Parathyroid adenoma (tissue), 2 donors: Measurements from ENCODE around the gene SMOC2.

Experiments
- H2AFZ ChIP-seq: fragments of 300-600 bp; sonication (generic); one replicate; pipeline ENCODE4 v1.7.0; 2017; ENCODE audit warnings: antibody characterized with exemption, mild to moderate bottlenecking
- H3K27ac ChIP-seq: fragments of 300-600 bp; sonication (generic); one replicate; pipeline ENCODE4 v1.7.0; 2017
- H3K27me3 ChIP-seq: fragments of 300-600 bp; sonication (generic); one replicate; pipeline ENCODE4 v1.7.0; 2017; ENCODE audit warnings: low read length; ENCODE audit not compliant: control insufficient read depth, insufficient read depth
- H3K36me3 ChIP-seq: fragments of 300-600 bp; sonication (generic); one replicate; pipeline ENCODE4 v1.7.0; 2017; ENCODE audit warnings: low read length; ENCODE audit not compliant: control insufficient read depth, insufficient read depth
- H3K4me1 ChIP-seq: fragments of 300-600 bp; sonication (generic); one replicate; pipeline ENCODE4 v1.7.0; 2017; ENCODE audit warnings: control low read depth
- H3K4me2 ChIP-seq: fragments of 300-600 bp; sonication (generic); one replicate; pipeline ENCODE4 v1.7.0; 2017; ENCODE audit warnings: low read length
- H3K4me3 ChIP-seq: fragments of 300-600 bp; sonication (generic); one replicate; pipeline ENCODE4 v1.7.0; 2017; ENCODE audit warnings: low read depth, low read length
- H3K79me2 ChIP-seq: fragments of 300-600 bp; sonication (generic); one replicate; pipeline ENCODE4 v1.7.0; 2017; ENCODE audit warnings: control low read depth
- H3K9ac ChIP-seq: fragments of 300-600 bp; sonication (generic); one replicate; pipeline ENCODE4 v1.7.0; 2017; ENCODE audit warnings: mild to moderate bottlenecking
- H3K9me3 ChIP-seq: fragments of 300-600 bp; sonication (generic); one replicate; pipeline ENCODE4 v1.7.0; 2017; ENCODE audit warnings: low read length; ENCODE audit not compliant: control insufficient read depth
- CTCF ChIP-seq: fragments of 300-600 bp; sonication (generic); IDR thresholded peaks from one replicate; pipeline ENCODE4 v1.7.0; 2017; ENCODE audit warnings: antibody characterized with exemption, mild to moderate bottlenecking
- donor health status: primary hyperparathyroidism.

SMOC2 gene

DNA sequence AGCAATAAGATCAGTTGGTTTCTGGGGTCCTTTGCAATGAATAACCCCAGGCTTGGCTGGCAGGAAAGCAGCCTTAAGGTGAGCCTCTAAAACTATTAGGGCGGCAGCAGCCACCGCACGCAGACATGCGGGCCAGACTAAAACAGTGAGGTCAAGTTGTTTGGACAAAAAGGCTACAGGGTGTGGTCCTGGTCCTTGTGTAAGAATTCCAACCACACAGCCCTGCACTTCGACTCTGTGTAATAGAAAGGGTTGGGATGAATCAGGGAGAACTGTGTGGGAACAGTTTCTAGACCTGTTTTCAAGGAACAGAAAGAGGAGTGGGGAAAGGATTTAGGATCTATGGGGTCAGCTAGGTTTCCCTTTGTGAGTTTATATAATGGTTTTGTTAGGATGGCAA, 237.6 kb downstream of the SMOC2 start:
- Histone ChIP-seq H3K79me2 (no peaks in the 10 kb centered on the region), H3K9me3 (no peaks in the 10 kb centered on the region), H3K9ac (no peak overlapping the region), H3K4me1 (no peaks in the 10 kb centered on the region), H3K27me3 (no peaks in the 10 kb centered on the region), H3K27ac (no peak overlapping the region), H3K36me3 (no peaks in the 10 kb centered on the region), H3K4me2 (no peak overlapping the region), H2AFZ (no peak overlapping the region), H3K4me3 (no peak overlapping the region)
- no peak for TF ChIP-seq CTCF

- Histone ChIP-seq H3K9ac (no peak overlapping the region), H2AFZ (no peak overlapping the region), H3K79me2 (no peaks in the 10 kb centered on the region), H3K27me3 (no peaks in the 10 kb centered on the region), H3K4me2 (no peak overlapping the region), H3K9me3 (no peaks in the 10 kb centered on the region), H3K4me1 (no peaks in the 10 kb centered on the region), H3K27ac (no peak overlapping the region), H3K4me3 (no peak overlapping the region), H3K36me3 (no peaks in the 10 kb centered on the region)
- no peak for TF ChIP-seq CTCF
Measured at GRCh38 chr6:168681748-168682147, 240.8 kb downstream of the SMOC2 start.

DNA sequence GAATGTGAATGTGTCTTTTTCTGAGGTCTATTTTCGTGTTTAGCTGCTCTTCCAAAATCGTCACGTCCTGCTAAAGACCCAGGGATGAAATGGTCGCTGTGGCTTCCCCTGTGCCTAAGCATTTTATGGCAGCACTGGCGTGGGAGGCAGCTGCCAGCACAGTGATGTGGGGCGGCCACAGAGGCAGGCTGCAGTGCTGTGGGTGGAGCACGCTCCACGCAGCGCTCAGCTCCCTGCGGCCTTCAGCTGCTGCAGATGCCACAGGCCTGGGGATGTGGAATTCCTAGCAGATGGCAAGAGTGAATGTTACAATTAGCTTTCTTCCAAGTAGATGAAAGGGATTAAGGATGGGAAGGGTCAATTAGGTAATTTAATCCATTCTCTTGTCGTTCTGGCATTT, 242.6 kb downstream of the SMOC2 start:
- Histone ChIP-seq H3K4me2 (no peak overlapping the region), H3K27ac (no peak overlapping the region), H3K4me3 (no peak overlapping the region), H3K4me1 (no peaks in the 10 kb centered on the region), H3K79me2 (no peaks in the 10 kb centered on the region), H2AFZ (no peak overlapping the region), H3K36me3 (no peaks in the 10 kb centered on the region), H3K9ac (no peak overlapping the region), H3K9me3 (no peaks in the 10 kb centered on the region), H3K27me3 (no peaks in the 10 kb centered on the region)
- TF ChIP-seq CTCF: no peak

GRCh38 chr6:168684471-168684870, 243.5 kb downstream of the SMOC2 start:
- Histone ChIP-seq H3K9ac (no peak overlapping the region), H3K4me1 (no peaks in the 10 kb centered on the region), H3K4me2 (no peak overlapping the region), H3K9me3 (no peaks in the 10 kb centered on the region), H3K27ac (no peak overlapping the region), H3K36me3 (no peaks in the 10 kb centered on the region), H3K4me3 (no peak overlapping the region), H3K79me2 (no peaks in the 10 kb centered on the region), H3K27me3 (no peaks in the 10 kb centered on the region), H2AFZ (no peak overlapping the region)
- no peak for TF ChIP-seq CTCF

DNA sequence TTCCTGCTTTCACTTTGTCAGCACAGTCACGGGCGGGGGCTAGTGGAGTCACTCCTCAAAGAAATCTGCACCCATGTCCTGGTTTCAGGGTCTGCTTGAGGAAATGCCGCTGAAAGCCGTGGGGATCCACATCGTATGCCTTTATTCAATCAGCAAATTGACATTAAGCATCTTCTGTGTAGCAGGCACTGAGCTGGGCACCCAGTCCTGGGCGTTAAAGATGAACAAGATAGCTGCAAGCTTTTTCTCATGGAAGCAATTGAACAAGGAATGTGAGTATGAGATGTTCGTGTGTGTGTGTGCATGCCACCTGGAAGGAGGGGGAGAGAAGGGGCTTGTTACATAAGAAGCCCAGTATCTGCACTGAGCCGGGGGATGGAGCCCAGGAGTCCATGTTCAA, 243.9 kb downstream of the SMOC2 start:
- Histone ChIP-seq H3K4me1 (no peaks in the 10 kb centered on the region), H3K9me3 (no peaks in the 10 kb centered on the region), H3K4me2 (no peak overlapping the region), H3K27ac (no peak overlapping the region), H3K9ac (no peak overlapping the region), H3K4me3 (no peak overlapping the region), H3K27me3 (no peaks in the 10 kb centered on the region), H2AFZ (no peak overlapping the region), H3K36me3 (no peaks in the 10 kb centered on the region), H3K79me2 (no peaks in the 10 kb centered on the region)
- TF ChIP-seq CTCF: no peak
